Pancreas (tissue), 10 donors: ENCODE measurements around the gene PPARA. TPM values are rescaled to one million over a fixed set of nuclear protein-coding genes. Genes with fewer than 3 reads are reported as not detected.

Experiments used
- ATAC-seq, 4 donors: fragments of 200-7000 bp; cut with Tn5 transposase; one replicate each; pipeline versions ENCODE4 v1.8.0 to v1.9.1; 2020; ENCODE audit warnings: mild to moderate bottlenecking in 4 of 4, moderate library complexity in 4 of 4
- DNase-seq, 6 donors: peaks; one replicate each; pipeline ENCODE4 v3.0.0-alpha.2; 2020
- FAIRE-seq: peaks from 2 replicates; lab custom pipeline; 2012; peaks lifted over from hg19 to GRCh38; lab: Jason Lieb, UNC
- H3K27ac ChIP-seq, 4 donors: fragments of 200-600 bp; sonication (generic); 1 replicate in 3 of 4; 2 replicates in 1 of 4; pipeline versions ENCODE4 v1.5.0 to v1.8.0; 2020
- H3K27me3 ChIP-seq, 4 donors: fragments of 200-600 bp; one replicate each; pipeline ENCODE4 v1.8.0; 2021
- H3K36me3 ChIP-seq, 3 donors: fragments of 200-600 bp; sonication (generic) in 1 of 3; one replicate each; pipeline versions ENCODE4 v1.5.0 to v1.8.0; 2020 to 2021
- H3K4me1 ChIP-seq, 3 donors: fragments of 200-600 bp; one replicate each; pipeline ENCODE4 v1.8.0; 2021
- H3K4me3 ChIP-seq, 4 donors: fragments of 200-600 bp; sonication (generic) in 2 of 4; one replicate each; pipeline versions ENCODE4 v1.5.0 to v1.8.0; 2020 to 2021
- H3K9me3 ChIP-seq, 4 donors: fragments of 200-600 bp; one replicate each; pipeline ENCODE4 v1.8.0; 2021
- WGBS, 2 donors: extraction: QIAGEN DNeasy Blood & Tissue Kit; methylation state at CpG; one replicate each; pipeline ENCODE4 v1.1.7; 2013; 5-methylcytosine and 5-hydroxymethylcytosine counted together
- intact Hi-C, 3 donors: fragments of 100-400 bp; cut with DNase I; formaldehyde crosslinking; loops; one replicate each; pipeline versions ENCODE4 v1.11.1 to v1.14.2; 2022
- polyA plus RNA-seq, 2 donors: library from polyadenylated mRNA; stranded (reverse); fragments of 200-250 nt; gene quantifications; one replicate each; pipeline ENCODE4 v1.2.3, GENCODE V29; 2013
- total RNA-seq, 6 donors: library from RNA; stranded (reverse); fragmentation: NEBNext Ultra II Directional in 4 of 6; extraction: Animal tissue kit (Norgen Biotek cat#: 25700) in 4 of 6; gene quantifications; one replicate each; pipeline versions ENCODE4 v1.2.1 to v1.2.4, GENCODE V29; 2021 to 2023
- TF ChIP-seq, protein P1 (sequence below), 4 donors: fragments of 200-600 bp; sonication (generic) in 3 of 4; IDR thresholded peaks; one replicate each; pipeline versions ENCODE4 v1.5.0 to v1.8.0; 2021; ENCODE audit warnings: antibody characterized with exemption in 4 of 4
- donor health status: healthy with polysubstance abuse.
- donor health status: DM: no; HTN: no; CAD: no; lungs with moderate emphysema.
- donor health status: DM: no; HTN: no; CAD: no.
- donor health status: control.
- donor health status: control.
- donor health status: Bipolar disorder and iron deficiency.
- donor health status: DM: yes; HTN: yes; CAD: no.
- donor health status: DM: no; HTN: no; CAD: no.
- donor health status: DM: no; HTN: no; CAD: no.
- donor health status: DM: yes; HTN: yes; CAD: no.

PPARA gene
- total and polyA plus RNA-seq, 8 donors, result 4.1 to 24.5 (median 14.7) TPM

DNA sequence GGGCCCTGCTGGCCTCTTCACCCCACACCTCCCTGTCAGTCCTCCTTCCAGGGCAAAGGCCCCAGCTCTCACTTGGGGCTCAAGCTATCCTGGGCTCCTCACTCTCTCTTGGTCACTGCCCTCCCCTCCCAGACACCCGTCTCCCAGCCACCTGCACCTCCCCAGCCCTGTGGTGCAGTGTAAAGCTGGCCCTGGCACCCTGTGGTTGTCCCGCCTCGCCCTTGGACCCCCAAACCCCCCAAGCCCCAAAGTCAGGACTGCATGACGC lies 16.8 kb upstream of the PPARA start:
- FAIRE-seq (no peak), DNase-seq (peak in 1 of 6 donors; percentile 41), ATAC-seq (no peak)
- 91 to 96% methylated on average over 4 of the region's 4 CpGs for WGBS, 2 donors
- intact Hi-C loops, result no loop called here
- H3K4me1 ChIP-seq, result no peaks in the 10 kb centered on the region
- H3K4me3 ChIP-seq, result no peak overlapping the region
- no peaks in the 10 kb centered on the region for H3K36me3 ChIP-seq
- no peaks in the 10 kb centered on the region for H3K27me3 ChIP-seq
- H3K9me3 ChIP-seq, result no peaks in the 10 kb centered on the region
- no peak overlapping the region for H3K27ac ChIP-seq
- TF ChIP-seq, protein P1, sequence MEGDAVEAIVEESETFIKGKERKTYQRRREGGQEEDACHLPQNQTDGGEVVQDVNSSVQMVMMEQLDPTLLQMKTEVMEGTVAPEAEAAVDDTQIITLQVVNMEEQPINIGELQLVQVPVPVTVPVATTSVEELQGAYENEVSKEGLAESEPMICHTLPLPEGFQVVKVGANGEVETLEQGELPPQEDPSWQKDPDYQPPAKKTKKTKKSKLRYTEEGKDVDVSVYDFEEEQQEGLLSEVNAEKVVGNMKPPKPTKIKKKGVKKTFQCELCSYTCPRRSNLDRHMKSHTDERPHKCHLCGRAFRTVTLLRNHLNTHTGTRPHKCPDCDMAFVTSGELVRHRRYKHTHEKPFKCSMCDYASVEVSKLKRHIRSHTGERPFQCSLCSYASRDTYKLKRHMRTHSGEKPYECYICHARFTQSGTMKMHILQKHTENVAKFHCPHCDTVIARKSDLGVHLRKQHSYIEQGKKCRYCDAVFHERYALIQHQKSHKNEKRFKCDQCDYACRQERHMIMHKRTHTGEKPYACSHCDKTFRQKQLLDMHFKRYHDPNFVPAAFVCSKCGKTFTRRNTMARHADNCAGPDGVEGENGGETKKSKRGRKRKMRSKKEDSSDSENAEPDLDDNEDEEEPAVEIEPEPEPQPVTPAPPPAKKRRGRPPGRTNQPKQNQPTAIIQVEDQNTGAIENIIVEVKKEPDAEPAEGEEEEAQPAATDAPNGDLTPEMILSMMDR (IDR thresholded peaks at IDR 0.05), result no peak

DNA sequence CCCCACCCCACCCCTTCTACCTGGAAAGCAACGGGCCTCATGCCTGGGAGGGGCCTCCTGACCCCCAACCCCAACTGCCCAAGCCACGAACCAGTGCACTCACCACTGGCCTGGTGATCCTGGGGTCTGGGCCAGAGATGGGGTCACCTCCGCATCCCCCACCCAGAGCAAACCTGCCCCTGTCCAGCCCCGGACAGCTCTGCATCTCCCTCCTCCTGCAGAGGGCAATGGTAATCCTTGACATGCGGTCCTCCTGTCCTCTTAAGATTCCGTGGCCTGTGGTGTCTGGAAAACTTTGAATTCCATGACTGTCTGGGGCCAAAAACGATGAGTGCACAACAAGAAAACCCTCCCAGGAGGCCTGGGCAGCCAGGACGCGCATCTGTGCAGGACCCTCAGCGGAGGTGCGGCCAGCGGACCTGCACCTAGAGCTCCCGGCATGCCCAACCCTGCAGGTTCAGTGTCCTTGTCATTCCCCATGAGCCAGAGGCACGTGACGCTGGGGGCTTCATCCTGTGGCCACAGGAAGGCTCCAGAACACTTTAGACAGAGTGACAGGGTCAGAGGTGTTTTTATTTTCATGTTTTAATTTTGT lies 16.1 kb upstream of the PPARA start:
- Histone ChIP-seq H3K4me3 (no peak overlapping the region), H3K4me1 (no peaks in the 10 kb centered on the region), H3K27ac (no peak overlapping the region), H3K9me3 (no peaks in the 10 kb centered on the region), H3K36me3 (no peaks in the 10 kb centered on the region), H3K27me3 (no peaks in the 10 kb centered on the region)
- ATAC-seq (no peak), DNase-seq (peak in 2 of 6 donors; percentile 31 to 50), FAIRE-seq (no peak)
- intact Hi-C loops, result no loop called here
- TF ChIP-seq, protein P1 (IDR thresholded peaks at IDR 0.05), result no peak
- WGBS, 2 donors, result 89 to 91% methylated on average over 15 of the region's 15 CpGs

DNA sequence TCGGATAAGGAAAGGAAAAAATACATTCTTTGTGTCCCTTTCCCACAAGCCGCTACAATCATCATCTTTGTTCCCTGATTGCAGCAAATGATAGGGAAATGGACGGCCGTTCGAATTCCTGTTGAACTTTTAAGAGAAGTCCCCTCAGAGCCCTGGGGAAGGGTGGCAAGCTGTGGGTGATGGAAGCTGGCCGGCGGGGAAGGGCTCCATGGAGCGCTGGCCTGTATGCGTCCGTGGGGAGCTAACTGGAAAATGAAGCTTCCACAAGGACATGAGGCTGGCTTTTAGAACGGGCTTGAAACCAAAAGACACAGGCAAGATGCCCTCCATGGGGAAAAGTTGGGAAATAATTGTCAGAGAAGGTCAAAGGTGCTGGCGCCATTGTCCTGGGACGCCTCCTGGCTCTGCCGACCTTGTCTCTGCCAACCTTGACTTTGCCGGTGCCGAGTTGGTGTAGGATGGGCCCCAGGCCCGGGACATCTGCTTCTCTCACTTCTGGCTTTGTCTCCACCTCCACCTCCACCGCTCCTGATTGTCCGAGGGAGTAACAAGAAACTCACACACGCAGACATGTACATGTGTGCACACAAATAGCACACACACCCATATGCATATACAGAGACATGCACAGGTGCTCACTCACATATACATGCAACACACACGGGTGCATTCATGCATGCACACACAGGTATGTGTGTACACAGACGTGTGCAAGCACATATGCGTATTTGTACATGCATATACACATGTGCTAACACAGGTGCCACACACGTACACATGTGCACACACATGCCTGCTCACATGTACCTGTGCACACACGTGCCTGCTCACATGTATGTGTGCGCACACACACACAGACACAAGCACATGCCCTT lies 14.5 kb upstream of the PPARA start:
- Histone ChIP-seq H3K9me3 (no peaks in the 10 kb centered on the region), H3K4me1 (peaks cover 0 to 4% (median 3%) of the 10 kb centered on the region in 3 donors), H3K27me3 (no peaks in the 10 kb centered on the region), H3K27ac (no peak overlapping the region), H3K36me3 (no peaks in the 10 kb centered on the region), H3K4me3 (no peak overlapping the region)
- TF ChIP-seq, protein P1 (IDR thresholded peaks at IDR 0.05), result no peak
- ATAC-seq, result no peak
- WGBS, 2 donors, result 81 to 85% methylated on average over 26 of the region's 26 CpGs
- DNase-seq, result peak in 2 of 6 donors; percentile 16 to 20
- intact Hi-C loops, result no loop called here
- no peak for FAIRE-seq

DNA sequence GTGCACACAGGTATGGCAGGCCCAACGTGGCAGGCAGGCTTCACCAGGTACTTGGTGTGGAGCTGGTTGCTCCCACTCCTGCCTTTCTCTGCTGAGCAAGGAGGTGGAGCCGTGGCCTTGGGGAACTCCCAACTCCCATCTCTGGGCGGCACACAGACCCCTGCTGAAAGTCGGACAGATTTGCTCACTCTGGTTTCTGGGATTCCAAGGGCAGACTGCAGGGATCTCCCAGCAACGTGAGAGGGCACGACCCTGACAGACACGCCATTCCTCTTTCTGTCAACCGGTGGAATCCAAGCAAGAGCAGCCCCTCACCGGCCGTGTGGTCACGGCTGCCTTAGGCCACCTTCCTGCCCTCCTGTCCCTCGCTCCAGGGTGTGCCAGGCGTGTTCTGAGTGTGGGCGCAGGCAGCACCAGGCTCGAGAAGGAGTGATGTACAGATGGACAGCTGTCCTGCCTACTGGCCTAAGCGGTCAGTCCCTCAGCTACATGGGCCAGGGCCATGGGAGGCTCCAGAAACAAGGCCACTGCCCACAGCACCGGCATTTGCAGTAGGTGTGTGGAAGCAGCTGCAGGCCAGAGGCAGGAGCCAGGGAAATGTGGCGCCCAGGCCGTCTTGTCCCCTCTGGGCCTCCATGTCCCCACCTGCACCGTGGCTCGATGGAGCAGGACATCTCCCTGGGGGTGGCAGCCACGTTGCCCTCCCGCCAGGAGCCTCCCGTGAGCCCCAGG lies 13.7 kb upstream of the PPARA start:
- FAIRE-seq, result no peak
- H3K36me3 ChIP-seq, result no peaks in the 10 kb centered on the region
- no peaks in the 10 kb centered on the region for H3K9me3 ChIP-seq
- intact Hi-C loops, result no loop called here
- TF ChIP-seq, protein P1 (IDR thresholded peaks at IDR 0.05), result no peak
- H3K4me1 ChIP-seq, result peaks cover 0 to 4% (median 3%) of the 10 kb centered on the region in 3 donors
- 85 to 87% methylated on average over 24 of the region's 24 CpGs for WGBS, 2 donors
- no peaks in the 10 kb centered on the region for H3K27me3 ChIP-seq
- no peak overlapping the region for H3K27ac ChIP-seq
- peak in 2 of 6 donors; percentile 21 to 38 for DNase-seq
- H3K4me3 ChIP-seq, result no peak overlapping the region
- ATAC-seq, result no peak
